Central memory CD8-positive, alpha-beta T cell (primary cell): ENCODE measurements around the gene SLC34A1.
"Not testable (repeated sequence)": the region's sequence is repeated elsewhere in the genome, so short reads cannot be mapped to it uniquely, and the experiment has no call there.

ENCODE experiments used
- ATAC-seq: fragments of 150-1000 bp; cut with Tn5 transposase; replicated peaks from 2 replicates; pipeline ENCODE4 v1.10.0; 2022; ENCODE audit warnings: mild to moderate bottlenecking, moderate FRiP score, moderate number of reproducible peaks; ENCODE audit not compliant: poor library complexity, severe bottlenecking; ENCODE audit errors: extremely low read depth
- DNase-seq, 2 donors: peaks; one replicate each; pipeline ENCODE4 v3.0.0; 2021; ENCODE audit warnings: low spot score in 2 of 2
- H3K27ac Mint-ChIP-seq: one replicate; pipeline ENCODE4 v1.8.0; 2022; ENCODE audit warnings: low read depth, mild to moderate bottlenecking, moderate library complexity, mixed read lengths
- H3K27me3 Mint-ChIP-seq: one replicate; pipeline ENCODE4 v1.8.0; 2022; ENCODE audit warnings: mixed read lengths
- H3K36me3 Mint-ChIP-seq: one replicate; pipeline ENCODE4 v1.8.0; 2022; ENCODE audit warnings: mild to moderate bottlenecking, moderate library complexity, mixed read lengths; ENCODE audit not compliant: insufficient read depth
- H3K4me1 Mint-ChIP-seq: one replicate; pipeline ENCODE4 v1.8.0; 2022; ENCODE audit warnings: mixed read lengths
- H3K4me3 Mint-ChIP-seq: one replicate; pipeline ENCODE4 v1.8.0; 2022; ENCODE audit warnings: mild to moderate bottlenecking, moderate library complexity, mixed read lengths
- H3K9me3 Mint-ChIP-seq: one replicate; pipeline ENCODE4 v1.8.0; 2022; ENCODE audit warnings: mixed read lengths

Gene SLC34A1

DNA sequence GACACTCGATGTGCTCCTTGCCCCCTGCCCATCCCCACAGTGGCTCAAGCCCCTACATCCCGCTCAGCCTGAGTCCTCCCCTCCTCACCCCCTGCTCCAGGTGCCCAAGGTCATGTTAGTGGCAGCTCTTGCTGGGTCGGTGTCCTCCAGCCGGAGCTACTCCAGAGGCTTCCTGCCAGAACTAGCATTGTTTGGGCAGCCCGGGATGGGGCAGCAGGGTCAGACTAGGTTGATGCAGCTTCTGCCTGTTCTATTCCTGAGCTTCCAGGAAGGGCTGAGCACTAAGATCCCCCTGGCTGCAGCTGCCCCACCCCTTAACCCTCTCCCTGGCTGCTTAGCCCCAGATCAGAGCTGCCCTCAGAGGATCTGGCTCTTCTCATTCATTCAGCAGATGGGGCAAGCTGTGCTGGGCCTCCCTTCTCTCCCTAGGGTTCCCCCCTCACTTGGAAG, 25.8 kb upstream of the SLC34A1 start:
- DNase-seq = no peak
- peaks cover 80% of the 10 kb centered on the region for H3K4me1 Mint-ChIP-seq

DNA sequence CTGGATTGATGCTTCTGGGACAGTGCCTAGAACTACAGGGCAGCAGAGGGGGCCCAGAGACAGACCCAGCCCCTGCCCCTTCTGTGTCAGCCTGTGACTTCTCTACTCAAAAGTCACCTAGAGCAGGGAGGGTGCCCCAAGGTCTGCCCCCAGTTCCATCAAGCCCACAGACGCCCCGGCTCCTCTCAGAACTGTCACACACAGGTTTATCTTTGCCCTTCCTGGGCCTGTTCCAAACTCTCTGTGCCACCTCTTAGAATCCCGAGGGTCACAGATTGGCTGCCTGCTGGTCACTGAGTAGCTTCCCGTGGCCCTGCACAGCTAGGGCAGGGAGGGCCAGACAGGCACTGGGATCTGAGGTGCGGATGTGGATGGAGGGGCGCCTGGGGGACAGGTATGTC, 24.8 kb upstream of the SLC34A1 start:
- Mint-ChIP-seq H3K9me3 (no peaks in the 10 kb centered on the region), H3K27me3 (no peaks in the 10 kb centered on the region), H3K4me1 (peaks cover 83% of the 10 kb centered on the region), H3K27ac (peak overlapping the region; percentile 87), H3K36me3 (peaks cover 26% of the 10 kb centered on the region), H3K4me3 (peak overlapping the region; percentile 81)
- DNase-seq = no peak
- ATAC-seq = no peak

More for the DNA sequence above, 25.8 kb upstream of the SLC34A1 start:
- peaks cover 23% of the 10 kb centered on the region for H3K36me3 Mint-ChIP-seq
- no peaks in the 10 kb centered on the region for H3K27me3 Mint-ChIP-seq
- H3K9me3 Mint-ChIP-seq = no peaks in the 10 kb centered on the region
- H3K27ac Mint-ChIP-seq = peak overlapping the region; percentile 87
- peak overlapping the region; percentile 81 for H3K4me3 Mint-ChIP-seq
- ATAC-seq = no peak

DNA sequence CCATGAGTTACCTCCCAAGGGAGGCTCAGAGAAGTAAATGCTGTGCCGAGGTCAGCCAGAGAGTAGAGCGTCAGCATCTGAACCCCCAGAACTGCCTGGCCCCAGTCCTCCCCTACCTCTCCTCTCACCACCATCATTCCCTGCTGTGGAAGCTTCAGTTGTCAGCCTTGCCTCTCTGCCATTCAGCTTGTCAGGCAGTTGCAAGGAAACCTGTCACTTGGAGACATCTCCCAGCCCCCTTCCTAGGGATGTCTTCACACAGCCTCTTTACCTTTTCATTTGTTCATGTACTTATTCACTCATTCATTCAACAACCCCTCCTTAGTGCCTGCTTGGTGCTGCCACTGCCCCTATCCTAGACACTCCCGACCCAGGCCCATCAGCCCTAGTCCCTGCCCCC, 24.4 kb upstream of the SLC34A1 start:
- H3K9me3 Mint-ChIP-seq = no peaks in the 10 kb centered on the region
- H3K36me3 Mint-ChIP-seq = peaks cover 27% of the 10 kb centered on the region
- ATAC-seq (no peak), DNase-seq (no peak)
- H3K4me1 Mint-ChIP-seq = peaks cover 81% of the 10 kb centered on the region
- peak overlapping the region; percentile 54 for H3K27ac Mint-ChIP-seq
- H3K4me3 Mint-ChIP-seq = peak overlapping the region; percentile 81
- H3K27me3 Mint-ChIP-seq = no peaks in the 10 kb centered on the region

DNA sequence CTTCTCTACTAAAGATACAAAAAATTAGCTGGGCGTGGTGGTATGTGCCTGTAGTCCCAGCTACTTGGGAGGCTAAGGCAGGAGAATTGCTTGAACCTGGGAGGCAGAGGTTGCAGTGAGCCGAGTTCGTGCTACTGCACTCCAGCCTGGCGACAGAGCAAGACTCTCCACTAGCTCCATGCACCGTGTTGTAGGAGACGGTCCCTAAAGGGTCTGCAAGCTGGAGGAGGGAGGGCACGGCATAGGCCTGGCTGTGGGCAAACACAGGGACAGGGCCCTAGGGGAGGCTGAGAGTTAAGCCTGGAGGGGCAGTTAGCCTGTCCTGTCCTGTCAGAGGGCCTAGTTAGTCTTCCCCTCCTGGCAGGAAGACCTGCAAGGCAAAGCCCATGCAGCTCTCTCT, 23.5 kb upstream of the SLC34A1 start:
- DNase-seq, ATAC-seq, H3K27me3 Mint-ChIP-seq, H3K27ac Mint-ChIP-seq, H3K9me3 Mint-ChIP-seq: not testable (repeated sequence)
- Mint-ChIP-seq H3K36me3 (peaks cover 34% of the 10 kb centered on the region), H3K4me3 (peak overlapping the region; percentile 18), H3K4me1 (peaks cover 72% of the 10 kb centered on the region)

DNA sequence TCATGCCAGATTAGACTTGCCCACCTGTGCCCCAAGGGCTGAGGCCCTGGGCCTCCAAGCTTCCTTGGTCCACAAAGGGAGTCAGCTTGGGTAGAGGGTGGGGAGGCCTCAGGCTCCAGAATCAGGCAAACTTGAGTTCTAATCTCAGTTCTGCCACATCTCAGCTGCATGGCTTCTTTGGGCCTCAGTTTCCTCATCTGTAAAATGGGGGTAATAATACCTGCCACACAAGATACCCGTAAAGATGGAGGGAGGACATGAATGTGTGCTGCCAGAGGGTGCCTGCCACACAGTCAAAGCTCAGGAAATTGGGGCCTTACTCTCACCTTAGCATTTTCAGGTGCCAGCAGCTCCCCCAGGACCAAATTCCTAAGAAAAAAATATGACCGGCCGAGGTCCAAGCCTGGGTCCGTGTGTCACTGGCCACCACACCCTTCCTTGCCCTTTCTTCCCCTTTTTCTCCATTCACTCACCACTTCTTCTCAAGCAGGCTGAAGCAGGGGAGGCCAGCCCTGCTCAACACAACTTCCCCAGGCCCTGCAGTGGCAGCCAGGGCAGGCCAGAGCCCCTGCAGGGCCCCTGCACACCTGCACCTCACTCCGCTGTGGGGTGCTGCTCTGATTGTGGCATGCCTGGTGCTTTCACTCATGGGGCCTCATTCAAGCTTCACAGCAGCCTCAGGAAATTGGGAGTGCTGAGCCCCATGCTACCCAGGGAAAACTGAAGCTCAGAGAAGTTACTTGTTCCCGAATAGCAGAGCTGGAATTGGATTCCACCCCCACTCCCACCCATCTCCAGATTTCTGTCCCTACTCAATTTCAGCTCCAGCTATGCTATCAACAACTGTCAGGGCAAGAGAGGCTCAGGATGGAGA, 22.6 kb upstream of the SLC34A1 start:
- H3K9me3 Mint-ChIP-seq = no peaks in the 10 kb centered on the region
- H3K4me1 Mint-ChIP-seq = peaks cover 68% of the 10 kb centered on the region
- no peaks in the 10 kb centered on the region for H3K27me3 Mint-ChIP-seq
- DNase-seq (no peak), ATAC-seq (no peak)
- peak overlapping the region; percentile 83 for H3K4me3 Mint-ChIP-seq
- H3K27ac Mint-ChIP-seq = peak overlapping the region; percentile 90
- H3K36me3 Mint-ChIP-seq = peaks cover 38% of the 10 kb centered on the region

DNA sequence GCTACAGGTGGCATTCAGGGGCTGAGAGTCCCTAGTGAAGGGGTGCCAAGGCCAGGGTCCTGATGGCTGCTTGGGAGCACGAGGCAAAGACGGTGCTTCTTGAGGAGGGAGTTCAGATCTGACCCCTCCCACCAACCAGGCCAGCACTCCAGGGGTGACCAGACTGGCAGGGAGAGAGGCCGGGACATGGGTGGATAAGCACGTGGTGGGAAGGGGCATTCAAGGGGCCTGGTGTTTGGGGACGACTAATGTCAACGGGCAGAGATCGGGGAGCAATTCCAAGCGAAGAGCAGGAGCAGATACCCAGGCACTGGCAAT, 22.0 kb upstream of the SLC34A1 start:
- no peaks in the 10 kb centered on the region for H3K9me3 Mint-ChIP-seq
- peaks cover 33% of the 10 kb centered on the region for H3K36me3 Mint-ChIP-seq
- no peak for DNase-seq
- peak overlapping the region; percentile 83 for H3K4me3 Mint-ChIP-seq
- H3K27ac Mint-ChIP-seq = peak overlapping the region; percentile 90
- H3K27me3 Mint-ChIP-seq = no peaks in the 10 kb centered on the region
- no peak for ATAC-seq
- H3K4me1 Mint-ChIP-seq = peaks cover 63% of the 10 kb centered on the region

DNA sequence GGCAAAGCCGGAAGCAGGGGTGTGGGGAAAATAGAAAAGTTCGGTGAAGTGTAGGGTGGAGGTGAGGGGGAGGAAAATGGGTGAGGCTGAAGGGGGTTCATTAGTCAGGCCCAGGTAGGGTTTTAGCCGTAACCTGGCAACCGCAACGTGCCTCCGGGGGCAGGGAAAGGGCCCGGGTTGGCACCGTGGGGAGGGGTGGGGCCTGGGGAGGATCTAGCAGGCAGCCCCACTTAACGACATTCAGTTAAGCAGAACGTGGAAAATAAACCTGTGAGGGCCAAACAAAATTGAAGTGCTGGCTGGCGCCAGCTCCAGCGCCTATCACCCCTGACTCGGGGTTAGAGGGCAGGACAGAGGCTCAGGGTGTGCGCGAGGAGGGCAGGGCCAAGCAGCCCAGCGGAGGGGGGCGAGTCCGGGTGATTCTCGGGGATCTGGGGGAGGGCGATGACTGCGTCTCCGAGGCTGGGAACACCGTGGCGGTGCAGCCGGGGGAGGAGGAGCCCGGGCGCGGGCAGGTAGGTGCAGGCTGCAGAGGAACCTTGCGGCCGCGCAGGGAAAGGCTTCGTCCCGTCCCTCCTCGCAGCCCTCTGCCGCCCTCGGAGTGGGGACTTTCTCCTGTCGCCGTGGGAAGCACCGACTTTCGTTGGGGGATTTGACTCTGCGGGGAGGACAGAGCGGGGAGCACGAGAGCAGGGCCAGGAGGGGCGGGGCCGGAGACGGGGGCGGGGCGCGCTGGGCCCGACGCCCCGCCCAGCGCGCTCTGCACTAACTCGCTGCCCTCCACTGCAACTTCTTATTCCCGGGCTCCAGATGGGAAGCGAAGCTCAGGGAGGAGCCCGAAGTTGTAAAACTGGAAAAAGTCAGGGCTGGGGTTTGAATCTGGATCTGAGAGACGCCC, 21.4 kb upstream of the SLC34A1 start:
- peaks cover 27% of the 10 kb centered on the region for H3K36me3 Mint-ChIP-seq
- peaks cover 57% of the 10 kb centered on the region for H3K4me1 Mint-ChIP-seq
- H3K27me3 Mint-ChIP-seq = no peaks in the 10 kb centered on the region
- H3K4me3 Mint-ChIP-seq = peak overlapping the region; percentile 83
- no peaks in the 10 kb centered on the region for H3K9me3 Mint-ChIP-seq
- peak in 1 of 2 donors; percentile 33 for DNase-seq
- H3K27ac Mint-ChIP-seq = peak overlapping the region; percentile 90
- ATAC-seq = peak; percentile 76

DNA sequence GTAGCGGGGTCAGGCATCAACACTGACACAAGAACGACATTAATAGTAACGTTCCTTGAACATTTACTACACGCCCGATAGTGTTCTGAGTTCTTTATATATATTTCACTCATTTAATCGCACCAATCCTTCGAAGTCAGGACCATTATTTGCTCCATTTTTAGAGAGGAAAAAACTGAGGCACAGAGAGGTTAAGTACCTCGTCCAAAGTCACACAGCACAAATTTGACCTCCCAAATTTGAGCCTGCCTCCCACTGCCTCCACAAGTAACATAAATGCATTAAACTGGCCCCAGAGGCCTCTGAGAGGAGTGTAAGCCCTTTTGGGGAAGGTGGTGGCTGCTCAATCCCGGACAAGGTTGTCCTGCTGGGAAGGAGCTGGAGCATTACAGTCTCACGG, 20.7 kb upstream of the SLC34A1 start:
- peaks cover 31% of the 10 kb centered on the region for H3K36me3 Mint-ChIP-seq
- H3K9me3 Mint-ChIP-seq = no peaks in the 10 kb centered on the region
- DNase-seq (no peak), ATAC-seq (no peak)
- peak overlapping the region; percentile 83 for H3K4me3 Mint-ChIP-seq
- H3K27ac Mint-ChIP-seq = no peak overlapping the region
- H3K27me3 Mint-ChIP-seq = no peaks in the 10 kb centered on the region
- H3K4me1 Mint-ChIP-seq = peaks cover 57% of the 10 kb centered on the region

DNA sequence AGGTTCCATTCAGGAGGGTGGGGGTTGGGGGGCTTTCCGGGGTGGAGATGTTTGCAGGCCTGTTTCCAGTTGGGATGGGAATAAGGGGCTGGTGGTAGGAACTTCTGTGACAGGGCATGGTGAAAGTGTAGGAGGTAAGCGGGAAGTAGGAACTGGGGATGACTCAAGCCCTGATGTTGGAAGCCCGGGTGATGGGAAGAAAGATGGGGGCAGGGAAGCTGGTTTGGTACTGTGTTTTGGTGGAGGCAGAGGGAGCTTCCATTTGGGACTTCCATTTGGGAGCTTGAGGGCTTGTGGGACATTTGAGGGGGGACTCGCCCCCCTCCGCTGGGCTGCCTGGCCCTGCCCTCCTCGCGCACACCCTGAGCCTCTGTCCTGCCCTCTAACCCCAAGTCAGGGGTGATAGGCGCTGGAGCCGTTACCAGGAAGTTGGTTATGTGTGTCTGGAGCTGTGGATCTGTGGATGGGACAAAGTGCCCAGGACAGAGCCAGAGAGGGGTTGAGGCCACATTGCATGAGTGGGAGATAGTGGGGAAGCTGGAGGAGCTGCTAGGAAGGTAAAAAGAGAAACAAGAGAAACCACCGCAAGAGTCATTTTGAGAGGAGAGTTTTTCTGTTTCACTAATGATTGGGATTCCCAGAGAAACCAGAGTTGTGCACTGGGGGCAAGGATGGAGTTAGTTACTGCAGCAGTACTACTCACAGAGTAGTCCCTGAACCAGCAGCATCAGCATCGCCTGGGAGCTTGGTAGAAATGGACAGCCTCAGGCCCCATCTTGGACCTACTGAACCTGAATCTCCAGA, 19.9 kb upstream of the SLC34A1 start:
- Mint-ChIP-seq H3K36me3 (peaks cover 37% of the 10 kb centered on the region), H3K4me3 (peak overlapping the region; percentile 2), H3K9me3 (no peaks in the 10 kb centered on the region), H3K27me3 (no peaks in the 10 kb centered on the region), H3K4me1 (peaks cover 57% of the 10 kb centered on the region), H3K27ac (no peak overlapping the region)
- no peak for DNase-seq
- no peak for ATAC-seq

DNA sequence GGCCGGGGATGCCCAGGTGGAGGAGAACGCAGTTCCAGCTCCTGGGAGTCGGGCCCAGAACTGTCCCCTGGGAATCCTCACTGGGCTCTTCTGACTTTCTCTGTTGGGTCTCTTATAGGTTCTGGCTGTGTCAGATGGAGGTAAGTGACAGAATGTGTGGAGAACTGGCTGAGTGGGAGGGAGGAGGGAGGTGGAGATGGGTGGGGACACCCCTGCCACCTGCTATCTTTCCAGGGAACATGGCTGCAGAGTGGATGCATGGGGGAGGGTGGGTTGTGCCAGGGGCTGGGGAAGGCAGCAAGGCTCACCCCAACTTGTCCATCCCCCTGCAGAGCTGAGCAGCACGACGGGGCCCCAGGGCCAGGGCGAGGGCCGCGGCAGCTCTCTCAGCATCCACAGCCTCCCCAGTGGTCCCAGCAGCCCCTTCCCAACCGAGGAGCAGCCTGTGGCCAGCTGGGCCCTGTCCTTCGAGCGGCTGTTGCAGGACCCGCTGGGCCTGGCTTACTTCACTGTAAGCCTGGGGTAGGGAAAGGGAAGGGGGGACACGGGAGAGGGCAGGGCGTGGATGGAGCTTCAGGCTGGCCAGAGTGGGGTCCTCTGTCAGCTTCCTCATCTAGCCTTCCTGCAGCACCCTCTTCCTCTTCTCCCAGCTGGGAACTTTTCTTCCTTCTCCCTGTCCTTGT, 18.2 kb upstream of the SLC34A1 start:
- H3K4me1 Mint-ChIP-seq = peaks cover 49% of the 10 kb centered on the region
- no peak overlapping the region for H3K4me3 Mint-ChIP-seq
- H3K36me3 Mint-ChIP-seq = peaks cover 37% of the 10 kb centered on the region
- no peak for DNase-seq
- ATAC-seq = no peak
- peak overlapping the region; percentile 69 for H3K27ac Mint-ChIP-seq
- no peaks in the 10 kb centered on the region for H3K27me3 Mint-ChIP-seq
- H3K9me3 Mint-ChIP-seq = no peaks in the 10 kb centered on the region

DNA sequence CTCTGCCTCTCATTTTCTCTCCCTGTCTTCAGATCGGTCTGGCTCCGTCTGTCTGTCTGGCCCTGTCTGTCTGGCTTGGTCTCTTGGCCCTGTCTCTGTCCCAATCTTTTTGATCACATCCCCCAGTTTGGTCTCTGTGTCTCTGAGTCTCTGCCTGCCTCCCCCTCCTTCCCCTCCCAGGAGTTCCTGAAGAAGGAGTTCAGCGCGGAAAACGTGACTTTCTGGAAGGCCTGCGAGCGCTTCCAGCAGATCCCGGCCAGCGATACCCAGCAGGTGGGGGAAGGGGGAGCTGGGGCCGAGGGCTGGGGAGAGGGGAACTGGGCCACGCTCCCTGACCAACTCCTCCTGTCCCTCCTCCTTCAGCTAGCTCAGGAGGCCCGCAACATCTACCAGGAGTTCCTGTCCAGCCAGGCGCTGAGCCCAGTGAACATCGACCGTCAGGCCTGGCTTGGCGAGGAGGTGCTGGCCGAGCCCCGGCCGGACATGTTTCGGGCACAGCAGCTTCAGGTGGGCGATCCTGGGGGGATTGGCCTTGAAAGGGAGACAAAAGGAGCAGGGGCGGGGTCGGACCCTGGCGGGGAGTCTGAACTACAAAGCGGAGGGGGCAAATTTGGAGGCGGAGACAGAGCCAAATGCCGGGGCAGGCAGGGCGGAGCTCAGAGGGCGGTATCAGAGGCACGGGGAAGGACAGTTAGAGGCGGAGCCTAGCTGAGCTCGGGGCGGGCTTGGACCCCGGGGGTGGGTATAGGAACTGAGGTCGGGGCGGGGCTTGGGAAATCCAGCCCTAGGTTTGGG, 17.5 kb upstream of the SLC34A1 start:
- H3K36me3 Mint-ChIP-seq = peaks cover 40% of the 10 kb centered on the region
- H3K4me3 Mint-ChIP-seq = no peak overlapping the region
- H3K4me1 Mint-ChIP-seq = peaks cover 51% of the 10 kb centered on the region
- DNase-seq (no peak), ATAC-seq (no peak)
- no peaks in the 10 kb centered on the region for H3K9me3 Mint-ChIP-seq
- H3K27ac Mint-ChIP-seq = peak overlapping the region; percentile 69
- no peaks in the 10 kb centered on the region for H3K27me3 Mint-ChIP-seq
